Choroid plexus epithelial cell (primary cell): Measurements from ENCODE around the gene BTBD6.

Experiments used
- DNase-seq: peaks from one replicate; pipeline ENCODE4 v3.0.0-alpha.2; 2010; ENCODE audit warnings: low read depth
- H3K4me3 ChIP-seq: 2 replicates; pipeline ENCODE4 v1.5.1; 2011; ENCODE audit warnings: low read depth, mild to moderate bottlenecking, control low read depth, low read length, moderate library complexity
- TF ChIP-seq, protein P1 (sequence below): conservative IDR thresholded peaks from 2 replicates; pipeline ENCODE4 v1.5.1; 2011; ENCODE audit warnings: low read depth, mild to moderate bottlenecking, control low read depth, inconsistent platforms, low read length, moderate library complexity

The BTBD6 gene

GRCh38 chr14:105220699-105221597 lies 27.4 kb upstream of the BTBD6 start:
- no peak overlapping the region for H3K4me3 ChIP-seq
- no peak for DNase-seq
- TF ChIP-seq, protein P1, sequence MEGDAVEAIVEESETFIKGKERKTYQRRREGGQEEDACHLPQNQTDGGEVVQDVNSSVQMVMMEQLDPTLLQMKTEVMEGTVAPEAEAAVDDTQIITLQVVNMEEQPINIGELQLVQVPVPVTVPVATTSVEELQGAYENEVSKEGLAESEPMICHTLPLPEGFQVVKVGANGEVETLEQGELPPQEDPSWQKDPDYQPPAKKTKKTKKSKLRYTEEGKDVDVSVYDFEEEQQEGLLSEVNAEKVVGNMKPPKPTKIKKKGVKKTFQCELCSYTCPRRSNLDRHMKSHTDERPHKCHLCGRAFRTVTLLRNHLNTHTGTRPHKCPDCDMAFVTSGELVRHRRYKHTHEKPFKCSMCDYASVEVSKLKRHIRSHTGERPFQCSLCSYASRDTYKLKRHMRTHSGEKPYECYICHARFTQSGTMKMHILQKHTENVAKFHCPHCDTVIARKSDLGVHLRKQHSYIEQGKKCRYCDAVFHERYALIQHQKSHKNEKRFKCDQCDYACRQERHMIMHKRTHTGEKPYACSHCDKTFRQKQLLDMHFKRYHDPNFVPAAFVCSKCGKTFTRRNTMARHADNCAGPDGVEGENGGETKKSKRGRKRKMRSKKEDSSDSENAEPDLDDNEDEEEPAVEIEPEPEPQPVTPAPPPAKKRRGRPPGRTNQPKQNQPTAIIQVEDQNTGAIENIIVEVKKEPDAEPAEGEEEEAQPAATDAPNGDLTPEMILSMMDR = no peak

DNA sequence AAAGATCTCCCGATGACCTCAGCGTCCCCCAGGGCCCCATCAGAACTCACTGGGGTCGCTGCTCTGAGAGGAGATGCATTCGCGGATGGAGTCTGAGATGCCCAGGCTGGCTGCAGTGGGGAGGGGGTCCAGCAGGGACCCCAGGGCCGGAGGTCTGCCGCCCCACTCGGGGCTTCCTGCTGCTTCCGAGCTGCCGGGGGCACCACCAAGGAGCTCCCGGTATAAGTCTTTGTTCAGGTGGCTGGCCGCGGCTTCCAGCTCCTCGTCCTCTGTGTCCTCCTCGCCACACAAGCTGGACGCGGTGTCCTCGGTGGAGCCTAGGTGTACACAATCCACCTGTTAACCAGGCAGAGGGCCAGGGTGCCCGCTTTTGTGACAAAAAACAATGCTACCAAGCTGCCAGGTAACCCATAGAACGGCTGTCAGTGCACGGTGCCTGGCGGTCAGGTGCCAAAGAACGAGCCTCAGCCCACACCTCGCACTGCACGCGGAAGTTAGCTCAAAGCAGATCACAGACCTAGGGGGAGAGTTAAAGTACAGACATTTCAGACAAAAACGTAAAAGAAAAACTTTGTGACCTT lies 26.6 kb upstream of the BTBD6 start:
- TF ChIP-seq, protein P1 = no peak
- DNase-seq = no peak
- no peak overlapping the region for H3K4me3 ChIP-seq

- no peak overlapping the region for H3K4me3 ChIP-seq
- TF ChIP-seq, protein P1 = no peak
- DNase-seq = no peak
These were observed 25.1 kb upstream of the BTBD6 start for GRCh38 chr14:105223260-105223659.

GRCh38 chr14:105223770-105224544 lies 24.4 kb upstream of the BTBD6 start:
- no peak for DNase-seq

DNA sequence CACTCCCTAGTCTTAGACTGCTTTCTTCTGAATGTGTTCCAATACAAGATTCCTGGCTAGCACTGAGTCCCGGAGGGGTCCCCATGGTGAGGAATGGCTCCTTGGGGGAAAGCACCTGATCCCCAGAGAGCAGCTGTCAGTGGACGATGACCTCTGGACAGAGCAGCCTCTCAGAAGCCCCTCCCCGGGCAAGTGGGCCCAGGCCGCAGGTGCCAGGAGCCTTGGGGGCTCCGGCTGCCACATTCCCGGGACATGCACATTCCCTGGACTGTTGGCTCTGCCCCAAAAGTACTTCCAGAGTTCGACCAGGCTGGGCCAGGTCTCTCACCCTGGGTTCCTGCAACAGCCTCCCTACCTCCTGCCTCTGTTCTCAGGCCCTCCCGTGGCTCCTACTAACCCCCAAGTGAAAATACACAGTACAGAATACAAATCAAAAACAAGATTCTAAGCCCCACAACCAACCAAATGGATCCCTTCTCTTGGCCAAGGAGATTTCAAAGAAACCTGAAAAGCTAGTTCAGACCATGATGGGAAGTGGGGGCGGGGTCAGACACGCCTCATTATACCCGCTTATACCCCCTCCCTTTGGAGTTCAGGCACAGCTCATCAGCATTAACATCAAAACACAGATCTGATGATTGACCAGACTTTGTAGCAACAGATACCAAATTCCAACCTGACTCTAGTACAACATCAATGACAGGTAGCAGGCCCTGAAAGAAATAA lies 23.3 kb upstream of the BTBD6 start:
- no peak for DNase-seq
- TF ChIP-seq, protein P1 = no peak
- H3K4me3 ChIP-seq = no peak overlapping the region

More at GRCh38 chr14:105223770-105224544, 24.4 kb upstream of the BTBD6 start:
- TF ChIP-seq, protein P1 = no peak
- H3K4me3 ChIP-seq = no peak overlapping the region

- no peak for DNase-seq
- TF ChIP-seq, protein P1 = no peak
These were observed 22.1 kb upstream of the BTBD6 start for GRCh38 chr14:105226198-105226597.

More at GRCh38 chr14:105226198-105226597, 22.1 kb upstream of the BTBD6 start:
- no peak overlapping the region for H3K4me3 ChIP-seq
